Fibroblast of villous mesenchyme (primary cell): ENCODE measurements around the gene MAD2L1BP. TPM values are rescaled to one million over a fixed set of nuclear protein-coding genes. Genes with fewer than 3 reads are reported as not detected.

Experiments used
- DNase-seq: peaks from one replicate; pipeline ENCODE4 v3.0.0-alpha.2; 2010; ENCODE audit warnings: low read depth
- H3K4me3 ChIP-seq: 2 replicates; pipeline ENCODE4 v1.5.1; 2011; ENCODE audit warnings: low read depth, mild to moderate bottlenecking, low read length
- CTCF ChIP-seq: IDR thresholded peaks from 2 replicates; pipeline ENCODE4 v1.5.1; 2012; ENCODE audit warnings: low read depth, mild to moderate bottlenecking, low read length; ENCODE audit not compliant: insufficient read depth
- total RNA-seq: library from RNA; depleted of rRNA; stranded (reverse); fragments of >200 nt; gene quantifications from 2 replicates; pipeline ENCODE4 v1.2.3, GENCODE V29; 2012

Gene MAD2L1BP
- total RNA-seq, 1 donor, result 20.7 TPM

DNA sequence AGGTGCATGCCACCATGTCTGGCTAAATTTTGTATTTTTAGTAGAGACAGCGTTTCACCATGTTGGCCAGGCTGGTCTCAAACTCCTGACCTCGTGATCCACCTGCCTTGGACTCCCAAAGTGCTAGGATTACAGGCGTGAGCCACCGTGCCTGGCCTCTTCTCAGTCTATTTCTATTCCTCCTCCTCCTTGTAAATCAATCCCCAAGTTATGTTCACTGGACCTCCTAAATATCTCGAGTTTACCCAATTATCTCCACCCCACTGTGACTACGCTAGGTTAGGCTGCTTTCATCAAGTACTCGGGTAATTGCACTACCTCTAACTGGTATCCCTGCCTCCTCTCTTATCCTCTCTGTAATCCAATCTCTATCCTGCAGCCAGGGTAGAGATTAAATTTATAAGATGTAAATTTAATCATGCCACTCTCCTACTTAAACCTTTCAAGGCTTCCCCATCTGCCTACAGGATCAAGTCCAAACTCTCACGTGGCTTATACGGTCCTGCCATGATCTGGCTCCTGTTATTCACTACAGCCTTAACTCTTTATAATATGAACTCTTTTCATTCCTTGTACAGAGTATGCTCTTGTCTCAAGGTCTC lies 837 bp upstream of the MAD2L1BP start:
- no peak for DNase-seq
- TF ChIP-seq CTCF, result no peak
- no peak overlapping the region for H3K4me3 ChIP-seq

GRCh38 chr6:43636308-43636659 lies 644 bp downstream of the MAD2L1BP start:
- H3K4me3 ChIP-seq, result peak overlapping the region; percentile 85
- TF ChIP-seq CTCF, result no peak
- DNase-seq, result peak; percentile 13

DNA sequence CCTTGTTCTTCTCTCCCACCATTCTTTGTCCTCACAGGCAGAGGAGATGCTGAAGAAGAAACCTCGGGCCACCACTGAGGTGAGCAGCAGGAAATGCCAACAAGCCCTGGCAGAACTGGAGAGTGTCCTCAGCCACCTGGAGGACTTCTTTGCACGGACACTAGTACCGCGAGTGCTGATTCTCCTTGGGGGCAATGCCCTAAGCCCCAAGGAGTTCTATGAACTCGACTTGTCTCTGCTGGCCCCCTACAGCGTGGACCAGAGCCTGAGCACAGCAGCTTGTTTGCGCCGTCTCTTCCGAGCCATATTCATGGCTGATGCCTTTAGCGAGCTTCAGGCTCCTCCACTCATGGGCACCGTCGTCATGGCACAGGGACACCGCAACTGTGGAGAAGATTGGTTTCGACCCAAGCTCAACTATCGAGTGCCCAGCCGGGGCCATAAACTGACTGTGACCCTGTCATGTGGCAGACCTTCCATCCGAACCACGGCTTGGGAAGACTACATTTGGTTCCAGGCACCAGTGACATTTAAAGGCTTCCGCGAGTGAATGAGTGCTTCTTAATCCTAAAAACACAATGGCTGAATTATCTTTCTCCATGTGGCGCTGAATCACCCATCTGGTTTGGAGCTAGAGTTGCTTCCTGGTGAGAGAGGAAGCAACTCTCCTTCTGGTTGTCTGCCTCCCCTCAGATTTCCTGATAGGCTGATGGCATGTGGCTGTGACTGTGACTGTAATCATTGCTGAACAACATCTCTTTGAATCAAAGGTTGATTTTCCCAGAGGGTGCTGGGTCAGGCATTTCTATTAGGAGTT lies 4.6 kb downstream of the MAD2L1BP start:
- no peak for DNase-seq
- no peak overlapping the region for H3K4me3 ChIP-seq
- no peak for TF ChIP-seq CTCF

DNA sequence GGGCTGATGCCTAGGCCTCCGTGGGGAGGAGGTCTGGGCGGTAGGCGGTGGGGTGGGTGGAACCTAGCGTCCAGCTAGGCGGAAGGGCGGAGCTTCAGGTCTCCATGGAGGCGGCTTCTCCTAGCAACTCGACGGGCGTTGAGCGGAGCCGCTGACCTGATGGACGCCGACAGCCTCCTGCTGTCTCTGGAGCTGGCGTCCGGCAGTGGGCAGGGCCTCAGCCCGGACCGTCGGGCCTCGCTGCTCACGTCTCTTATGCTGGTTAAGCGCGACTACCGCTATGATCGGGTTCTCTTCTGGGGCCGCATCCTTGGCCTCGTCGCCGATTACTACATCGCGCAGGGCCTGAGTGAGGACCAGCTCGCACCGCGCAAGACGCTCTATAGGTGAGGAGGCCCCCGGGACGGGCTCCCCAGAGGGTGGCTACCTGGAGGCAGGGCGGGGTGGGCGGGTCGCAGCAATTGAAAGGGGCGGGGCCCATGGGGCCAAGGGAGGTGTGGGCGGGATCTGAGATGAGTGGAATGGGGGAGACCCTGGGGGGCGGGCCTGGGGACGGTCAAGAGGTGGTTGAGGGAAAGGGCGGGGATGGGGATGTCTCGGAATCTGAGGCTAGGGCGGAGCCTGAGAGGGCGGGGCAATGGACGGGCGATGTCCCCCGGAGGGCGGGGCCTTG lies 9.4 kb downstream of the MAD2L1BP start, which contains the start of gene RSPH9:
Gene RSPH9 (plus strand): TSS at position 97 of the 673 bp plus-strand sequence. CDS start 63 bp downstream, at position 160.
- peak within 1 kb of the TSS; percentile 69 for H3K4me3 ChIP-seq
- DNase-seq, result peak; percentile 79

GRCh38 chr6:43645613-43645964 lies 9.9 kb downstream of the MAD2L1BP start:
- H3K4me3 ChIP-seq, result peak overlapping the region; percentile 69
- DNase-seq, result no peak
- no peak for TF ChIP-seq CTCF

More for the DNA sequence above, 9.4 kb downstream of the MAD2L1BP start, which contains the start of gene RSPH9:
- no peak for TF ChIP-seq CTCF

- no peak for DNase-seq
- no peak for TF ChIP-seq CTCF
- no peak overlapping the region for H3K4me3 ChIP-seq
These were observed 12.0 kb downstream of the MAD2L1BP start for GRCh38 chr6:43647613-43648012.
